Neuron (in vitro differentiated cells): Measurements from ENCODE around the gene COX7A1.

Experiments
- H2AFZ ChIP-seq: one replicate; pipeline ENCODE4 v1.6.1; 2013; ENCODE audit warnings: low read depth, mild to moderate bottlenecking, inconsistent platforms, low read length, moderate library complexity
- H3K27me3 ChIP-seq: one replicate; pipeline ENCODE4 v1.6.1; 2013; ENCODE audit warnings: low read length; ENCODE audit not compliant: insufficient read depth
- H3K36me3 ChIP-seq: one replicate; pipeline ENCODE4 v1.6.1; 2013; ENCODE audit warnings: low read length; ENCODE audit not compliant: insufficient read depth
- H3K4me1 ChIP-seq: one replicate; pipeline ENCODE4 v1.6.1; 2013; ENCODE audit warnings: low read length; ENCODE audit not compliant: insufficient read depth
- H3K4me3 ChIP-seq: 2 replicates; pipeline ENCODE4 v1.5.1; 2013; ENCODE audit warnings: mild to moderate bottlenecking, low read length, moderate library complexity
- H3K9me3 ChIP-seq: one replicate; pipeline ENCODE4 v1.6.1; 2013; ENCODE audit warnings: low read length

COX7A1 gene

GRCh38 chr19:36113894-36114720 is 38.1 kb downstream of the COX7A1 start:
- Histone ChIP-seq H3K9me3 (no peaks in the 10 kb centered on the region), H3K27me3 (no peaks in the 10 kb centered on the region), H3K4me1 (peaks cover 24% of the 10 kb centered on the region), H3K36me3 (peaks cover 44% of the 10 kb centered on the region), H3K4me3 (peak overlapping the region; percentile 84), H2AFZ (peak overlapping the region; percentile 74)

GRCh38 chr19:36113425-36113824 is 38.8 kb downstream of the COX7A1 start:
- H3K4me3 ChIP-seq = peak overlapping the region; percentile 84
- no peak overlapping the region for H2AFZ ChIP-seq
- H3K27me3 ChIP-seq = no peaks in the 10 kb centered on the region
- H3K4me1 ChIP-seq = peaks cover 24% of the 10 kb centered on the region
- peaks cover 37% of the 10 kb centered on the region for H3K36me3 ChIP-seq
- H3K9me3 ChIP-seq = no peaks in the 10 kb centered on the region

- H3K4me3 ChIP-seq = no peak overlapping the region
- no peaks in the 10 kb centered on the region for H3K27me3 ChIP-seq
- H3K4me1 ChIP-seq = peaks cover 24% of the 10 kb centered on the region
- no peaks in the 10 kb centered on the region for H3K9me3 ChIP-seq
- H3K36me3 ChIP-seq = peaks cover 31% of the 10 kb centered on the region
- no peak overlapping the region for H2AFZ ChIP-seq
Measured at GRCh38 chr19:36112678-36113077, 39.6 kb downstream of the COX7A1 start.

GRCh38 chr19:36111200-36111539 is 41.1 kb downstream of the COX7A1 start:
- Histone ChIP-seq H2AFZ (no peak overlapping the region), H3K9me3 (no peaks in the 10 kb centered on the region), H3K27me3 (no peaks in the 10 kb centered on the region), H3K36me3 (peaks cover 22% of the 10 kb centered on the region), H3K4me3 (no peak overlapping the region), H3K4me1 (peaks cover 19% of the 10 kb centered on the region)

GRCh38 chr19:36110487-36111199 is 41.6 kb downstream of the COX7A1 start, which contains the start of gene OVOL3:
Gene OVOL3 (plus strand): TSS chr19:36111143. CDS start chr19:36111203, 60 bp downstream.
- peaks cover 21% of the 10 kb centered on the region for H3K36me3 ChIP-seq
- H2AFZ ChIP-seq = no peak within 1 kb of the TSS
- no peaks in the 10 kb centered on the region for H3K27me3 ChIP-seq
- H3K4me3 ChIP-seq = no peak within 1 kb of the TSS
- H3K4me1 ChIP-seq = peaks cover 15% of the 10 kb centered on the region
- no peaks in the 10 kb centered on the region for H3K9me3 ChIP-seq

GRCh38 chr19:36108684-36109083 is 43.6 kb downstream of the COX7A1 start:
- Histone ChIP-seq H2AFZ (no peak overlapping the region), H3K9me3 (no peaks in the 10 kb centered on the region), H3K27me3 (no peaks in the 10 kb centered on the region), H3K4me1 (peaks cover 6% of the 10 kb centered on the region), H3K36me3 (peaks cover 38% of the 10 kb centered on the region), H3K4me3 (no peak overlapping the region)

GRCh38 chr19:36106991-36107390 is 45.3 kb downstream of the COX7A1 start:
- H2AFZ ChIP-seq = no peak overlapping the region
- H3K9me3 ChIP-seq = no peaks in the 10 kb centered on the region
- no peak overlapping the region for H3K4me3 ChIP-seq
- no peaks in the 10 kb centered on the region for H3K4me1 ChIP-seq
- no peaks in the 10 kb centered on the region for H3K27me3 ChIP-seq
- peaks cover 40% of the 10 kb centered on the region for H3K36me3 ChIP-seq

- no peaks in the 10 kb centered on the region for H3K27me3 ChIP-seq
- no peaks in the 10 kb centered on the region for H3K4me1 ChIP-seq
- no peaks in the 10 kb centered on the region for H3K9me3 ChIP-seq
- no peak overlapping the region for H3K4me3 ChIP-seq
- no peak overlapping the region for H2AFZ ChIP-seq
- peaks cover 43% of the 10 kb centered on the region for H3K36me3 ChIP-seq
Measured at GRCh38 chr19:36106441-36106840, 45.8 kb downstream of the COX7A1 start.

- H2AFZ ChIP-seq = no peak overlapping the region
Measured at GRCh38 chr19:36103842-36104552, 48.2 kb downstream of the COX7A1 start.

GRCh38 chr19:36103040-36103626 is 49.1 kb downstream of the COX7A1 start:
- Histone ChIP-seq H3K27me3 (no peaks in the 10 kb centered on the region), H3K36me3 (peaks cover 53% of the 10 kb centered on the region), H2AFZ (no peak overlapping the region), H3K4me1 (no peaks in the 10 kb centered on the region), H3K4me3 (no peak overlapping the region), H3K9me3 (no peaks in the 10 kb centered on the region)

More at GRCh38 chr19:36103842-36104552, 48.2 kb downstream of the COX7A1 start:
- H3K36me3 ChIP-seq = peaks cover 53% of the 10 kb centered on the region
- H3K4me1 ChIP-seq = no peaks in the 10 kb centered on the region
- H3K9me3 ChIP-seq = no peaks in the 10 kb centered on the region
- H3K4me3 ChIP-seq = no peak overlapping the region
- no peaks in the 10 kb centered on the region for H3K27me3 ChIP-seq

GRCh38 chr19:36101550-36102327 is 50.5 kb downstream of the COX7A1 start:
- Histone ChIP-seq H3K36me3 (peaks cover 62% of the 10 kb centered on the region), H3K4me3 (no peak overlapping the region), H3K4me1 (peaks cover 2% of the 10 kb centered on the region), H3K27me3 (no peaks in the 10 kb centered on the region), H2AFZ (no peak overlapping the region), H3K9me3 (no peaks in the 10 kb centered on the region)
